Measurements from ENCODE around the gene SAP30L.

SAP30L gene
- total RNA-seq, result 27.5 to 70.5 reads per million in 2 experiments

DNA sequence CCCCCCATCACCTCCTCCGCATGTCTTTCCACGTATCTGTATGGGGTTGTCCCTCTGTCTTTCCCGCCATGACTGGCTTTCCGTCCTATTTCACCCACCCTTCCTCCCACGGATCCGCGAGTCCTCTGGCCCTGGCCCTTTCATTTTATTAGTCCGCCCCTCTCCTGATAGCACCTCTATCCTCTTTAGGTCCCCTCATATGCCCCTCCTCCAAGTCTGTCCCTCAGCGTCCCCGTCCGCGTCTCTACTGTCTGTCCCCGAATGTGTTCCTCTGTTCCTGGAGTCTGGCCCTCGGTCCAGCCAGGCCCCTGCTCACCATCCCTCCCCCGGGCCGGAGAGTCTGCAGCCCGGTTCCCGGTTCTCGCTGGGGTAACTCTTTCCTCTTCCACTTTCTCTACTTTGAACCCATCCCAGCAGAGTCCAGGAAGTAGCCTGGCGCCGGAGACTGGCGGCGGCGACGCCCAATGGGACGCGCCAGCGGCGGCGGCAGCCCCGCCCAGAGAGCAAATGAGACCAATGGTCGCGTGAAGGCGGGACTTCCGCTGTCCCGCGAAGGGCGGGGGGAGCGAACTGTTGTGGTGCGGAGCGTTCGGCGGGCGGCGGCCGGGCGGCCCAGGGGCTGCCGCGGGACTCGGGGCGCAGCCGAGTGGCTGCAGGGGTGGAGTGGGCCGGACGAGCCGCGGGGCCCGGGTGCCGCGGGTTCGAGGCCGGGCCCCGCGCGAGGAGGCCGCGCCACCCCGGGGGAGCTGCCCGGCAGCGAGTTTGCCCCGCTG, at the start of gene SAP30L:
Gene SAP30L (plus strand): TSS at position 576 of the 773 bp plus-strand sequence. CDS start 608 bp downstream, outside the sequence.
- DNase-seq (ENCODE audit: low read depth), result peak; percentile 92

GRCh38 chr5:154396128-154396527, 49.7 kb upstream of the SAP30L start:
- no peak for DNase-seq (ENCODE audit: low read depth)

DNA sequence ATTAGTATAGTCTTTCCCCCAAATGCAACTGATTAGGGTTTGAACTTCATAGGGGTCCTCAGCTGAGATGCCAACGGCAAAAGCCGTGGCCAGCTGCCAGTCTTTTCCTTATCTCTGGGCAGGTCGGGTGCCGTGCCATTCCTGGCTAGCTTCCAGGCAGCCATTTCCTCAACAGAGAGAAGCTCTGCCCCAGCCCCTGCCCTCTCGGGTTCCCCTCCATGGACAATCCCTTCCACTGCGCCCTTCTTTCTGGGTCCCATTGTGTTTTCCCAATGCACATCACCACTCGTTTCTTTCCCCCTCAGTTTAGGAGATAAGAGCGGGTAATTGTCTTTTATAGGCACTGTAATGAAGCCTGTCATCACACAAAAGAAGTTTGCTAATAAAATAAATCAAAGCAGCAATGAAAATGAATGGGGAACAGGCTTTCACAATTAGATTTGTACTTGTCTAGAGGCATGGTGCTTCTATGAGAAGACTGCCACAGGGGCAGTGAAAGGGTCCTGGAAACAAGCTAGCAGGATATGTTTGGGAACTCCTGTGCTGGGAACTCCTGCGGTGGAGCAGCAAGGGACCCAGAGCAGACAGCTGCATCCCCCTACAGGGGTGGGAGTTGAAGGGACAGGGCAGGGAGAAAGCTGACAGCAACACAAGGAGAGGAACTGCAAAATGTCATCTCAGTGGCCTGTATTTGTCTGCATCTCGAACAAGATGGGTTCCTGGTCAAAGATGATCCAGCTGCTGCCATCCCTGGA, 48.0 kb upstream of the SAP30L start:
- no peak for DNase-seq (ENCODE audit: low read depth)

DNA sequence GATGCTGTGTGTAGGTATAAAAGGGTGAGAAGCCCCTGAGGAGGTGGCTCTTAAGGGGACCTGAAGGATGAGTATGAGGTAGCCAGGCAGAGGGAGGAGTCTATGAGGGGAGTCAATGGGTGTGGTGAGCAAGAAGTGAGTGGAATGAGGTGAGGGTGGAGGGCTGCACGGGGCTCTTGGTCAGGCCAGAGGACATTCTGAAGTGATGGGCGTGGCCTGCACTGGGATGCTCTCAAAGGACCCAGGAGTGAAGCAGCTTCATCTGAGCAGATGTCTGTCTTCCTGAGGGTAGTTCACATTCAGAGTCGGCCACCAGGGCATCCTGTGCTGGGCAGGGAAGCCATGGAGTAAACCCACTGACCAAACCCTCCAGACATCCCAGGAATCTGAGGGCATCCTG, 45.1 kb upstream of the SAP30L start:
- DNase-seq (ENCODE audit: low read depth), result no peak

- DNase-seq (ENCODE audit: low read depth), result no peak
Observed at GRCh38 chr5:154401355-154401754, 44.4 kb upstream of the SAP30L start.

GRCh38 chr5:154401931-154402330, 43.9 kb upstream of the SAP30L start:
- no peak for DNase-seq (ENCODE audit: low read depth)

- no peak for DNase-seq (ENCODE audit: low read depth)
Observed at GRCh38 chr5:154402611-154403010, 43.2 kb upstream of the SAP30L start.

DNA sequence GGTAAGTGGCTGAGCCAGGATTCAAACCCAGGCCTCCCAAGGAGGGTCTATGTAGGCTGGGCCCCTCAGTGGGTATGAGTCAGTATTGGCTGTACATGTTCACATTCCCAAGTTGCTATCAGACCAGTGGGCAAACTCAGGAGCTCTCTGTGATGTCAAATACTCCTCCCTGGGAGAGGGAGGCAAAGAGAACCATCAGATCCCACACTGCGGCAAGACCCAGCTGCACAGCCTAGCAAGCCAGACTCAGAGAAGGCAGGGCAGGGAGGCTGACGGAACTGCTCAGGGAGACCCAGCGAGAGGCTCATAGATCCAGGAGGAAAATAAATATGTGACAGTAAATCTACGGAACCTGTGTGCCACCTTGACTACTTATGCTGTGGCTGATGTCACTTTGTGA, 42.6 kb upstream of the SAP30L start:
- DNase-seq (ENCODE audit: low read depth), result no peak

- DNase-seq (ENCODE audit: low read depth), result no peak
Observed at GRCh38 chr5:154403776-154404387, 41.9 kb upstream of the SAP30L start.

DNA sequence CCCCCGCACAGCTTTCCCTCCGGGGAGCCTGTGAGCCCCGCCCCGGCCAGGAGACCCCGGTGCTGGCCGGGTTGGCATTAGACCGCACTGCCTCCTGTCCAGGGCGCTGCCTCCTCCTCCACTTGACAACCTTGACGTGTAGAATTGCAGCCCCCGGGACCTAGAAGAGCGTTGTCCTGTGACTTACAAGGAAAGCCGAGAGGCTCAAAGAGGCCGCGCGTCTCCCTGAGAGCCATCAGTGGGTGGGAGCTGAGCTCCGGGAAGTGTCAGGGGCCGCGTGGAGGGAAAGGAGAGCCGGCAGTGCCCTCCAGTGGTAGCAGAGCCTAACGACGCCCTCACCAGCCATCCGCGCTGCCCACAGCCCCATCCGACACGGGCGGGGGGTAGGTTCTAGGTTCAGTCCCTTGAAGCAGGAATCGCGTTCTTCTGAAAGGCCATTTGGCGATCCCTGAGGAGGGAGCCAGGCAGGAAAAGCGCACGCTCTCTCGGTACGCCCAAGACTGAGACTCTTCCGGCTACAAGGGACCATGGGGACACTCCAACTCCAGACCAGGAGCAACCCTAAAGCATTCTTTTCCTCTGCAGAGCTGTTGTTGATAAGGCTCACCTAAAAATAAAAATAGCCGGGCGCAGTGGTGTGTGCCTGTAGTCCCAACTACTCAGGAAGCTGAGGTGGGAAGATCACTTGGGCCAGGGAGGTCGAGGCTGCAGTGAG, 40.6 kb upstream of the SAP30L start:
- DNase-seq (ENCODE audit: low read depth), result peak; percentile 46

- no peak for DNase-seq (ENCODE audit: low read depth)
Observed at GRCh38 chr5:154406231-154406630, 39.6 kb upstream of the SAP30L start.

- no peak for DNase-seq (ENCODE audit: low read depth)
Observed at GRCh38 chr5:154406826-154407225, 39.0 kb upstream of the SAP30L start.

- DNase-seq (ENCODE audit: low read depth), result no peak
Observed at GRCh38 chr5:154408811-154409210, 37.0 kb upstream of the SAP30L start.

DNA sequence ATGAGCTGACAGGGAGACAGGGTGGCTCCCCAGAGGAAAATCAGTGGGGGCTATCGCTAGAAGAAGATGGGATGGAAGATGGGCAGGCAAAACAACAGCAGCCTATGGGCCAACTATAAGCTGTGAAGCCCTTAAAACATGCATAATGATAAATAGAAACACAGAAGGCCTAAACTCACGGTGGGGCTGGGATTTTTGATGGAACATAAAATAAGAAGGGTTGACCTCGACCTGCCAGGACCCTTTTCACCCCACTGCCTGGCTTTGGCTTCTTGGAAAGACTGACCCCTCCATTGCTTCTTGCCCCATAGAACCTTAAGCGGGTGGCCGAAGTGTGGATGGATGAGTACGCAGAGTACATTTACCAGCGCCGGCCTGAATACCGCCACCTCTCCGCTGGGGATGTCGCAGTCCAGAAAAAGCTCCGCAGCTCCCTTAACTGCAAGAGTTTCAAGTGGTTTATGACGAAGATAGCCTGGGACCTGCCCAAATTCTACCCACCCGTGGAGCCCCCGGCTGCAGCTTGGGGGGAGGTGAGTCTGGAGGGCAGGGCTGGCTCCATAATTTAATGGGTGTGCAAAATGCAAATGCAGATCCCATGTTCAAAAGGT, 36.5 kb upstream of the SAP30L start:
- no peak for DNase-seq (ENCODE audit: low read depth)

- no peak for DNase-seq (ENCODE audit: low read depth)
Observed at GRCh38 chr5:154410008-154410407, 35.8 kb upstream of the SAP30L start.

DNA sequence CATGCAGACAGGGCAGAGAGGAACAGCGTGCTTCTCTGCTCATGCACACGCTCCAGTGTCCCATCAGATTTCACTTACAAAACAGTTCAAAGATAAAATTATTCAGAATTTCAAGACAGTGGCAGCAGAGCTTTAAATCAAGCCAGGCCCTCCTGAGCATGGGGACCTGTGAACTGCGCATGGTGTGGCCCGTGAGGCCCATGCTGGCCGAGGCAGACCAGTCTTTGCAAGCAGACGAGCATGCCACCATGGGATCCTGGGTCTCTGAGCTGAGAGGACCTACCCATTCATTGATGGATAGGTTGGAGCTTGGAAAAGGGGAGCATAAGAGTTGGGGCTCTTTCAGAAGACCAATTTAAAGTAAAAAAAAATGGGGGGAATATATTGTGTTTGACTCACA, 35.0 kb upstream of the SAP30L start:
- no peak for DNase-seq (ENCODE audit: low read depth)

DNA sequence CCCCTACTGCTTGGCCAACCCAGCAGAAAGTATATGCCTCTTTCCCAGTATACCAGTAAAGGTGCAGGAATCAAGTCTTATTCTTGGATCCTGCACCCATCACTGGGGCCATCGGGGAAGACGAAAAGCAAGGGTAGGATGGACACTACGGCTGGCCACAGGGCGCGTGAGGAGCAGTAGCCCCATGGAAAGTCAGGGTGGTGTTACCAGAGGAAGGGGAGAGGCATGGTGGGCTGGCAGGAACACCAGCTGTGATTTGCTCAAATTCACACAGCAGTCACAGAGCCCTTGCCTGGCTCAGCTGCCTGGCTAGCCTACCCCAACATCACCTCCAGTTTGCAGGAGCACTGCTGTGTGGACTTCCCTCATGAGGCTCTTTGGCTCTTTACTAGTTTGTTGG, 34.5 kb upstream of the SAP30L start:
- no peak for DNase-seq (ENCODE audit: low read depth)

GRCh38 chr5:154412316-154412715, 33.5 kb upstream of the SAP30L start:
- no peak for DNase-seq (ENCODE audit: low read depth)

- no peak for DNase-seq (ENCODE audit: low read depth)
Observed at GRCh38 chr5:154412925-154413324, 32.9 kb upstream of the SAP30L start.

GRCh38 chr5:154415114-154415513, 30.7 kb upstream of the SAP30L start:
- DNase-seq (ENCODE audit: low read depth), result no peak

GRCh38 chr5:154418344-154418820, 27.4 kb upstream of the SAP30L start:
- no peak for DNase-seq (ENCODE audit: low read depth)

- DNase-seq (ENCODE audit: low read depth), result no peak
Observed at GRCh38 chr5:154419236-154419635, 26.6 kb upstream of the SAP30L start.
